B cell (primary cell): ENCODE measurements around the gene DCD. TPM values are rescaled to one million over a fixed set of nuclear protein-coding genes. Genes with fewer than 3 reads are reported as not detected.

Experiments
- ATAC-seq: fragments of 200-7000 bp; cut with Tn5 transposase; one replicate; pipeline ENCODE4 v1.10.0; 2021; ENCODE audit warnings: low read depth, mild to moderate bottlenecking, moderate number of reproducible peaks, moderate library complexity
- CTCF ChIA-PET: fragments of 350-600 bp; sonication (Branson Sonifier 250); formaldehyde crosslinking; loops from one replicate; lab custom pipeline; 2021; ENCODE audit warnings: antibody characterized with exemption, inconsistent platforms; lab: Charles Lee
- POLR2A ChIA-PET: fragments of 350-600 bp; sonication (Branson Sonifier 250); formaldehyde crosslinking; loops from one replicate; lab custom pipeline; 2021; ENCODE audit warnings: antibody characterized with exemption; lab: Charles Lee
- DNase-seq: peaks from one replicate; pipeline ENCODE4 v3.0.0; 2013
- H2AFZ ChIP-seq: 2 replicates; pipeline ENCODE4 v1.6.1; 2012; ENCODE audit warnings: mild to moderate bottlenecking, low read depth, low read length; ENCODE audit not compliant: insufficient read depth, poor library complexity, severe bottlenecking
- H3K27ac ChIP-seq, 2 donors: 1 replicate in 1 of 2; 2 replicates in 1 of 2; pipeline ENCODE4 v1.5.1; 2012 to 2013; ENCODE audit warnings: low read length in 2 of 2, mild to moderate bottlenecking in 2 of 2, moderate library complexity in 1 of 2
- H3K27me3 ChIP-seq, 4 experiments: fragments of 200-600 bp in 1 of 4; sonication (generic) in 1 of 4; replicated peaks in 1 of 4; 1 replicate in 2 of 4; 2 replicates in 2 of 4; pipeline versions ENCODE4 v1.6.1 to v1.7.0; 2013 to 2016; ENCODE audit warnings: low read length in 3 of 4, mild to moderate bottlenecking in 2 of 4, mixed read lengths in 1 of 4, moderate library complexity in 1 of 4; ENCODE audit not compliant: insufficient read depth in 4 of 4, control insufficient read depth in 3 of 4; ENCODE audit errors: control extremely low read depth in 1 of 4
- H3K36me3 ChIP-seq, 2 experiments: replicated peaks in 1 of 2; 1 replicate in 1 of 2; 2 replicates in 1 of 2; pipeline versions ENCODE4 v1.6.1 to v1.7.1; 2013; ENCODE audit warnings: low read length in 1 of 2; ENCODE audit not compliant: insufficient read depth in 2 of 2, control insufficient read depth in 1 of 2; ENCODE audit errors: control extremely low read depth in 1 of 2, extremely low read depth in 1 of 2
- H3K4me1 ChIP-seq, 2 donors: fragments of 200-600 bp in 1 of 2; sonication (generic) in 1 of 2; 1 replicate in 1 of 2; 2 replicates in 1 of 2; pipeline versions ENCODE4 v1.5.1 to v1.6.1; 2013 to 2017; ENCODE audit warnings: low read length in 2 of 2; ENCODE audit not compliant: control insufficient read depth in 2 of 2, insufficient read depth in 2 of 2
- H3K4me2 ChIP-seq: replicated peaks from 2 replicates; pipeline ENCODE3; 2012; ENCODE audit warnings: mild to moderate bottlenecking, low read depth, low read length; ENCODE audit not compliant: poor library complexity, severe bottlenecking
- H3K4me3 ChIP-seq, 5 experiments: fragments of 200-600 bp in 1 of 5; sonication (generic) in 1 of 5; 1 replicate in 3 of 5; 2 replicates in 2 of 5; pipeline versions ENCODE4 v1.5.1 to v1.7.0; 2011 to 2016; ENCODE audit warnings: low read length in 4 of 5, mild to moderate bottlenecking in 4 of 5, low read depth in 2 of 5, control low read depth in 1 of 5, moderate library complexity in 1 of 5; ENCODE audit not compliant: insufficient read depth in 1 of 5; ENCODE audit errors: control extremely low read depth in 1 of 5, extremely low read depth in 1 of 5
- H3K79me2 ChIP-seq: fragments of 200-600 bp; sonication (generic); one replicate; pipeline ENCODE4 v1.6.0; 2016; ENCODE audit warnings: low read length; ENCODE audit not compliant: control insufficient read depth, insufficient read depth
- H3K9ac ChIP-seq: fragments of 200-600 bp; sonication (generic); 2 replicates; pipeline ENCODE4 v1.6.1; 2017; ENCODE audit warnings: mild to moderate bottlenecking, low read length, moderate library complexity
- H3K9me3 ChIP-seq, 3 donors: one replicate each; pipeline versions ENCODE4 v1.6.1 to v1.7.1; 2013; ENCODE audit warnings: low read length in 2 of 3; ENCODE audit not compliant: control insufficient read depth in 2 of 3, insufficient read depth in 1 of 3; ENCODE audit errors: control extremely low read depth in 1 of 3
- H4K20me1 ChIP-seq: 2 replicates; pipeline ENCODE4 v1.6.0; 2012; ENCODE audit warnings: mild to moderate bottlenecking, low read length; ENCODE audit not compliant: insufficient read depth, control insufficient read depth, poor library complexity, severe bottlenecking
- H3K27ac Mint-ChIP-seq: one replicate; pipeline ENCODE4 v1.8.0; 2021; ENCODE audit warnings: mixed read lengths
- H3K27me3 Mint-ChIP-seq: one replicate; pipeline ENCODE4 v1.8.0; 2021; ENCODE audit warnings: mixed read lengths
- H3K4me1 Mint-ChIP-seq: one replicate; pipeline ENCODE4 v1.8.0; 2021; ENCODE audit warnings: mixed read lengths
- H3K4me3 Mint-ChIP-seq: one replicate; pipeline ENCODE4 v1.8.0; 2021; ENCODE audit warnings: mixed read lengths
- H3K9me3 Mint-ChIP-seq: one replicate; pipeline ENCODE4 v1.8.0; 2022; ENCODE audit warnings: mixed read lengths; ENCODE audit not compliant: insufficient read depth
- CTCF ChIP-seq: fragments of 200-600 bp; IDR thresholded peaks from one replicate; pipeline ENCODE4 v1.8.0; 2022; ENCODE audit warnings: antibody characterized with exemption, mild to moderate bottlenecking
- EZH2 ChIP-seq: IDR thresholded peaks from 2 replicates; pipeline ENCODE4 v1.6.1; 2012; ENCODE audit warnings: borderline replicate concordance, low read depth, mild to moderate bottlenecking, moderate library complexity, low read length; ENCODE audit not compliant: insufficient read depth, poor library complexity, severe bottlenecking
- WGBS: methylation state at CpG from one replicate; pipeline ENCODE4 v1.1.5; 2013; ENCODE audit warnings: missing lambda C conversion rate; ENCODE audit not compliant: insufficient coverage; 5-methylcytosine and 5-hydroxymethylcytosine counted together
- intact Hi-C: fragments of 100-400 bp; cut with micrococcal nuclease; formaldehyde crosslinking; loops from one replicate; pipeline ENCODE4 v1.10.0; 2022
- polyA plus RNA-seq: library from polyadenylated mRNA; depleted of rRNA; stranded (reverse); fragments of >200 nt; gene quantifications from 2 replicates; pipeline ENCODE4 v1.2.3, GENCODE V29; 2012
- total RNA-seq, 2 donors: library from RNA; stranded (reverse); fragments of 120-200 nt in 1 of 2; gene quantifications; 1 replicate in 1 of 2; 2 replicates in 1 of 2; pipeline versions ENCODE4 v1.2.3 to v1.2.4, GENCODE V29; 2013 to 2022

The DCD gene
- total and polyA plus RNA-seq, 2 donors (not counting 1 experiment from before 2014, with no cell fraction given) = not detected

- Mint-ChIP-seq H3K4me1 (no peaks in the 10 kb centered on the region), H3K27me3 (peaks cover 31% of the 10 kb centered on the region), H3K4me3 (no peak overlapping the region), H3K9me3 (no peaks in the 10 kb centered on the region), H3K27ac (no peak overlapping the region)
- Histone ChIP-seq H3K79me2 (no peaks in the 10 kb centered on the region), H3K36me3 (no peaks in the 10 kb centered on the region), H2AFZ (no peak overlapping the region), H3K27me3 (peaks cover 0 to 10% (median 2%) of the 10 kb centered on the region in 4 experiments), H4K20me1 (no peaks in the 10 kb centered on the region), H3K4me3 (no peak overlapping the region), H3K4me2 (no peak overlapping the region), H3K9me3 (no peaks in the 10 kb centered on the region), H3K9ac (no peak overlapping the region), H3K4me1 (no peaks in the 10 kb centered on the region), H3K27ac (no peak overlapping the region)
- POLR2A ChIA-PET = no interaction called here
- ATAC-seq (no peak), DNase-seq (no peak)
- CTCF ChIA-PET = no interaction called here
- intact Hi-C loops = no loop called here
- TF ChIP-seq EZH2 (no peak), CTCF (no peak)
- 20% methylated on average over 1 of the region's 2 CpGs for WGBS
These were observed 12.9 kb upstream of the DCD start for GRCh38 chr12:54661048-54661447.

GRCh38 chr12:54660320-54660962 is 12.3 kb upstream of the DCD start:
- Histone ChIP-seq H3K27ac (no peak overlapping the region), H3K4me1 (no peaks in the 10 kb centered on the region), H2AFZ (no peak overlapping the region), H4K20me1 (no peaks in the 10 kb centered on the region), H3K9me3 (no peaks in the 10 kb centered on the region), H3K4me3 (no peak overlapping the region), H3K27me3 (peaks cover 0 to 10% (median 2%) of the 10 kb centered on the region in 4 experiments), H3K4me2 (no peak overlapping the region), H3K9ac (no peak overlapping the region), H3K79me2 (no peaks in the 10 kb centered on the region), H3K36me3 (no peaks in the 10 kb centered on the region)
- Mint-ChIP-seq H3K27me3 (peaks cover 33% of the 10 kb centered on the region), H3K4me1 (no peaks in the 10 kb centered on the region), H3K9me3 (no peaks in the 10 kb centered on the region), H3K27ac (no peak overlapping the region), H3K4me3 (no peak overlapping the region)
- TF ChIP-seq EZH2 (no peak), CTCF (no peak)
- DNase-seq = no peak
- POLR2A ChIA-PET = no interaction called here
- CTCF ChIA-PET = no interaction called here
- 88% methylated on average over 4 of the region's 10 CpGs for WGBS
- ATAC-seq = no peak
- intact Hi-C loops = no loop called here
